GM19455 (cell line): ENCODE measurements around the gene SLC46A1.
"Not testable (repeated sequence)": the region's sequence is repeated elsewhere in the genome, so short reads cannot be mapped to it uniquely, and the experiment has no call there.

Source experiments
- ATAC-seq: cut with Tn5 transposase; IDR thresholded peaks from one replicate; pipeline ENCODE4 v1.9.1; 2021; ENCODE audit not compliant: unreplicated experiment

Gene SLC46A1

DNA sequence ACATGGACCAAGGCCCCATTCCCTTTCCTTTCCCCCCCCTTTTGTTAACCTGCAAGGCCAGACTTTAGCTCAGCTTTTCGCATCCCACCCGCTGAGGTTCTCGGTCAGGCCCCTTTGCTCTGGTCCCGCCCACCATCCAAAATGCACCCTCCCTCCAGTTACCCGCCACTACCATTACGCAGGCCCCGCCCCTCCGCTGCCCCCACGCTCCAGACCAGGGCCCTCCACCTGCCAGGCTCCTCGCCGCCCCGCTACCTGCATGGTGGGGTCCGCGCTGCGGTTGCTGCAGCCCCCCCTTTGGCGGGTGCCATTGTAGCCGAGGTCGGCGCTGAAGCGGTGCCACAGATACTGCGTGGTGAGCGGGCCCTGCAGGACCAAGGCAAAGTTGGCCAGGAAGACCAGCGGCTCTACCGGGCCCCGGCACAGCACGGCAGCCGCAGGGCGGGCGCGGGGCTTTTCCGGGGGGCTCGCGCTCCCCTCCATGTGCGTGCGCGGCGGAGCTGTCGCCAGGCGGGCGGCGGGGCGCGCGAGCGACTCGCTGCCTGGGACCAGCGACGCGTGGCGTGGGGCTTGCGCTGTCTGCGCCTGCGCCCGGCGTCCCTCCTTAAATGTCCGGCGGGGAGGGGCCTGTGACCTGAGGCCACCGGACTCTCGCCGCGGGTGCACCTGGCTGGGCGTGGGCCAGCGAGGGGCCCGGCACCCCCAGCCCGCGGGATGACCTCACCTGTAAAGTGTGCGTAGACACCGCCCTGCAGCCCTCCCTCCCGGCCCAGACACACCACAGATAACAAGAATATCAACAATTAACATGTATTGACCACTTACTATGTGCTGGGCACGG, at the start of gene SLC46A1:
Gene SLC46A1 (minus strand): TSS at position 581 of the 841 bp plus-strand sequence. CDS start 98 bp downstream, at position 483.
- peak; percentile 66 for ATAC-seq

- no peak for ATAC-seq
These were observed 43.8 kb upstream of the SLC46A1 start for GRCh38 chr17:28449859-28450258.

DNA sequence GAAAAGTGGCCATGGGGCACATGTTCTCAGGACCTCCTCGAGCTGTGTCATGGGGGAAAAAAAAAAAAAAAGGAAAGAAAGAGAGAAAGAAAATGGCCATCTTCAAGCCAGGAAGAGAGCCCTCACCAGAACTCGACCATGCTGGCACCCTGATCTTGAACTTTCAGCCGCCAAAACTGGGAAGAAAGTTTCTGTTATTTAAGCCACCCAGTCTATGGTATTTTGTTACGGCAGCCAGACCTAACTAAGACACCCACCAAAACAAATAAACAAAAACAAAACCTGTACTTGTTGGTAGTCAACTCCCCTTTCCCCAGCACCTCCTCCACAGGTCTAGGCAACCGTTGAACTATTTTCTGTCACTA, 41.4 kb upstream of the SLC46A1 start:
- ATAC-seq, result no peak

- no peak for ATAC-seq
These were observed 40.8 kb upstream of the SLC46A1 start for GRCh38 chr17:28446716-28447395.

- ATAC-seq, result no peak
These were observed 38.1 kb upstream of the SLC46A1 start for GRCh38 chr17:28443901-28444638.

GRCh38 chr17:28434326-28434725, 28.3 kb upstream of the SLC46A1 start:
- not testable (repeated sequence) for ATAC-seq

DNA sequence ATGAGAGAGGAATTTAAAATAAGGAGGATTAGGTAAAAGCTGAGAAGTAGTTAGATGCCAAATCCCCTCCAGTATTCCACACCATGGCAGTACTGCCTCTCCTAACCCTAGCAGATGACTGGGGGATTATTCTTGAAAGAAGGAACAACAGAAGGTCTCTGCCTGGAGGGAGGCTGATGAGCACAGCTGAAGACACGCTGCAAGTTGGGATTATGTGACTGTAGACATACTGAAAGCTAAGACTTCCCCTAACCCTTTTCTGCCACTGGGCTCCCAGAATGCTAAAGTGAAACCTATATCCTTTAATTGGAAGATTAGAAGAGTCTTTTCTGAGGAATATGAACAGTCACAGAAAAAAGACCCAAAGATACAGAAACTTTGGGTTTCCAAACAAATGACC, 27.7 kb upstream of the SLC46A1 start:
- ATAC-seq, result no peak

DNA sequence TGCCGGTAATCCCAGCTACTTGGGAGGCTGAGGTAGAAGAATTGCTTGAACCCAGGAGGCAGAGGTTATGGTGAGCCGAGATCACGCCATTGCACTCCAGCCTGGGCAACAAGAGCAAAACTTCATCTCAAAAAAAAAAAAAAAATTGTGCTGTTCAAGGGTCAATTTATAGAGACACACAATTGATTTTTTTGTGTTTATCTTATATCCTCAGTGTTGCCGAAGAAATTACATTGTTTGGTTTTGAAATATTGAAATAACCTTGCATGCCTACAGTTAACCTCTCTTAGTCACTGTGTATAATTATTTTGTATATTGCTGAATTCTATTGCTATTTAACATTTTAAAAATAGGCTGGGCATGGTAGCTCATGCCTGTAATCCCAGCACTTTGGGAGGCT, 22.0 kb upstream of the SLC46A1 start:
- not testable (repeated sequence) for ATAC-seq

- ATAC-seq, result no peak
These were observed 21.4 kb upstream of the SLC46A1 start for GRCh38 chr17:28427371-28427770.

GRCh38 chr17:28426081-28426519, 20.1 kb upstream of the SLC46A1 start:
- no peak for ATAC-seq

- no peak for ATAC-seq
These were observed 19.2 kb upstream of the SLC46A1 start for GRCh38 chr17:28425206-28425605.

DNA sequence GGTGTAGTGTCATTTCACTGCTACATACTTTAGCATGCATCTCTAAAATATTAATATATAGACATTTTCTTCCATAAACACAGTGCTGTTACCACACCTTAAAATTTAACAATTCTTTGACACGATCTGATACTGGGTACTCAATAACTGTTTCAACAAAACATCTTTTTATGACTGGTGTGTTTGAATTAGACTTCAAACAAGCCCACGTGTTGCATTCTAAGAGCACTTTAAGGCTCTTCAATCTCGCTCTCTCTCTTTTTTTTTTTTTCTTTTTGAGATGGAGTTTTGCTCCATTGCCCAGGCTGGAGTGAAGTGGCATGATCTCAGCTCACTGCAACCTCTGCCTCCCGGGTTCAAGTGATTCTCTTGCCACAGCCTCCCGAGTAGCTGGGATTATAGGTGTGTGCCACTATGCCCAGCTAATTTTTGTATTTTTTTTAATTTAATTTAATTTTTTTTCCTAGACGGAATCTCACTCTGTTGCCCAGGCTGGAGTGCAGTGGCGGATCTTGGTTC, 15.8 kb upstream of the SLC46A1 start:
- no peak for ATAC-seq

GRCh38 chr17:28416703-28417311, 10.8 kb upstream of the SLC46A1 start:
- no peak for ATAC-seq

- no peak for ATAC-seq
These were observed 9.9 kb upstream of the SLC46A1 start for GRCh38 chr17:28415886-28416285.

- ATAC-seq, result no peak
These were observed 7.8 kb upstream of the SLC46A1 start for GRCh38 chr17:28413804-28414203.

GRCh38 chr17:28412099-28412498, 6.1 kb upstream of the SLC46A1 start:
- no peak for ATAC-seq

GRCh38 chr17:28407974-28408306, 1.9 kb upstream of the SLC46A1 start:
- ATAC-seq, result no peak

DNA sequence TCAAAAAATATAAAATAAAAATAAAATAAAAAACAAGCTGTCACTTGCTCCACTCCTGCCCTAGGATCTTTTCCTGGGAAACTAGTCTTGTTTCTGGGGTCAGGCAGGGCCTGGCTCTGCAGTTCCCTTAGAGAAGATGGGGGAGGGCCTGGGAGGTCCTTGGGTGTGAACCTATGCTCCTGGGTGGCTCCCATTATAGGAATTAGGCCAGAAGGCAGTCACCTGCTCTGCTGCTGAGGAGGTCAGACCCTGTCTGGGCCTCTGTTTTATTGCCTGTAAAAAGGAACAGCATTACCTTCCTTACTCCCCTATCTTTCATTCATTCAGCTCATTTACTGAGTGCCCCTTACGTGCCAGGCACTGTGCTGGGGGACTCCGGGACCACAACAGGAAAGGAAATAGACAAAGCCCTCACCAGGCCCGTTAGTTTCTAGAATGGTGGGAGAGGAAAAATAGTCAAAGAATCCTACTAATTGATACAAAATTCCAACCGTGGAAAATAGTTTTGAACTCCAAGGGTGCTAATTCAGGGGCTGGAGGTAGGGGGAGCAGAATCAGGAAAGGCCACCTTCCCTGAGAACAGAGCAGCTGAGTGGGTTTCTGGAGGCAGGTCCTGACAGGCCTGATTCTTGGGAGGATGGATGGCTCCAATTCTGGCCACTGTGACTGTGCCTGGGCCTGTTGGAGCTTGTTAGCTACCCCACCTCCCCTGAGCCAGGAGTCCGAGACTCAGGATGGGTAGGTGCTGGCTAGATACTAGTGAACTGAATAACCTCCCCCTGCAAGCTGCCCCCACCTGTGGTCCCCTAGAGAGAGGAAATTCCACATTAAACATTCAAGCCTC, 1.3 kb upstream of the SLC46A1 start:
- ATAC-seq, result no peak

DNA sequence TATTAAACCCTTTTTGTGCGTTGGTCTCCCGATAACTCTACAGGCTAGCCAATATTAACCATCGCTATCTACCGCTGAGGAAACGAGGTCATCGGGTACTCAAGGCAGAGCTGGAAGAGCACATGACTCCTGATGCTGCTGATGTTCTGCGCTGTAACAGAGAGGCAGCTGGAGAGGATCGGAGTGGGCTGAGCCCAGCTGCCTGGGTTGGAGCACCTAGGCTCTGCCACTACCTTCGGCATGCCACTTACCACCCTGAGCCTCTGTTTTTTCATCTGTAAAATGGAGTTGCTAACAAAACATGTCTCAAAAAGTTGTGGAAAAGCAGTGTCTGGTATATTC, 432 bp upstream of the SLC46A1 start:
- no peak for ATAC-seq

DNA sequence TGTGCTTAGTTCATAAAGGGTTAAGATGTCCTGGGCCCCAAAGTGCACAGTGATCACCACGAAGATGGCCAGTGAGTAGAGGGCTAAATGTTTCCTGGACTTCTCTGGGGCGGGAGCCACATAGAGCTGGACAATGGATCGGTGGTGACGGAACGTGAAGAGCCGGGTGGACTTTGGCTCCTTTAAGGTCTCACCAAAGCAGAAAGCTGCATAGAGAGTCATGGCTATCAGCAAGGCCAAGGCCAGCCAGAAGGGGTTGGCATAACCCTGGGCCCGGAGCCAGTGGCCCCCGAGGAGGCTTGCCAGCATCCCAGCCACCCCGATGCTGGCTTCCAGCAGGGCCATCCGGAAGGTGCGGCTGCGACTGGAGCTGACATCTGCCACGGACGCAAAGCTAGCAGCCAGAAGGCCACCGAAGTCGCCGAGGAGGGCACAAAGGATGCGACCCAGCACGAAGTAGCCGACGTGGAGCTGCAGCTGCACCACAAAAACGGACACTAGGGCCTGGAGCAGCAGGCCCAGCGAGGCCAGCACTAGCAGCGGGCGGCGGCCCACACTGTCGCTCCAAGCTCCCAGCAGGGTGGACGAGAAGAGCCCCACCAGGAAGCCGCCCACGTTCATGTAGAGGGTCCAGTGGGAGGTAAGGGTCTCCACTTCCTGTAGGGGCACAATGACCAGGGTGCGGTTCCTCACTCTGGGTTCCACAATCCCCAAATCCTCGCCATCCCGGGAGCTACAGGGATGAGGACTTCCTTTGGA, 1.0 kb downstream of the SLC46A1 start:
- no peak for ATAC-seq
